Karpas-422 (cell line): ENCODE measurements around the gene TRHDE. TPM values are rescaled to one million over a fixed set of nuclear protein-coding genes. Genes with fewer than 3 reads are reported as not detected.

ENCODE experiments used
- DNase-seq: peaks from one replicate; pipeline ENCODE4 v3.0.0-alpha.2; 2015
- H2AFZ ChIP-seq: fragments of 200-600 bp; sonication (generic); 2 replicates; pipeline ENCODE4 v1.6.1; 2014; ENCODE audit warnings: antibody characterized with exemption, low read length, mixed read lengths
- H3K27ac ChIP-seq: fragments of 200-600 bp; sonication (generic); 2 replicates; pipeline ENCODE4 v1.5.1; 2014; ENCODE audit warnings: mild to moderate bottlenecking, low read length, moderate library complexity
- H3K27me3 ChIP-seq: fragments of 200-600 bp; sonication (generic); 2 replicates; pipeline ENCODE4 v1.6.1; 2014; ENCODE audit warnings: low read length, mixed read lengths
- H3K36me3 ChIP-seq: fragments of 200-600 bp; sonication (generic); 2 replicates; pipeline ENCODE4 v1.6.1; 2014; ENCODE audit warnings: low read length, mixed read lengths; ENCODE audit not compliant: insufficient read depth
- H3K4me1 ChIP-seq: fragments of 200-600 bp; sonication (generic); 2 replicates; pipeline ENCODE4 v1.6.1; 2014; ENCODE audit warnings: mild to moderate bottlenecking, low read length, mixed read lengths
- H3K4me2 ChIP-seq: fragments of 200-600 bp; sonication (generic); 2 replicates; pipeline ENCODE4 v1.6.1; 2014; ENCODE audit warnings: low read length, low read depth, mild to moderate bottlenecking; ENCODE audit not compliant: poor library complexity, severe bottlenecking
- H3K4me3 ChIP-seq: fragments of 200-600 bp; sonication (generic); 2 replicates; pipeline ENCODE4 v1.5.1; 2014; ENCODE audit warnings: mild to moderate bottlenecking, antibody characterized with exemption, low read length, mixed read lengths
- H3K79me2 ChIP-seq: fragments of 200-600 bp; sonication (generic); 2 replicates; pipeline ENCODE4 v1.6.1; 2014; ENCODE audit warnings: mild to moderate bottlenecking, low read length, mixed read lengths
- H3K9ac ChIP-seq: fragments of 200-600 bp; sonication (generic); 2 replicates; pipeline ENCODE4 v1.6.0; 2014; ENCODE audit warnings: low read length
- H3K9me2 ChIP-seq: fragments of 200-600 bp; sonication (generic), shearing (Covaris generic); replicated peaks from 2 replicates; pipeline ENCODE4 v1.6.0; 2014; ENCODE audit warnings: mild to moderate bottlenecking, low read length, moderate library complexity; ENCODE audit not compliant: insufficient read depth
- H3K9me3 ChIP-seq: fragments of 300-700, 200-600 bp; sonication (generic); 2 replicates; pipeline ENCODE4 v1.6.1; 2014; ENCODE audit warnings: low read length, mixed read lengths
- H4K20me1 ChIP-seq: fragments of 200-600 bp; sonication (generic); 2 replicates; pipeline ENCODE4 v1.6.1; 2014; ENCODE audit warnings: mild to moderate bottlenecking, antibody characterized with exemption, low read length, low read depth; ENCODE audit not compliant: insufficient read depth
- total RNA-seq: library from RNA; depleted of rRNA; stranded (reverse); fragments of >200 nt; shearing (Covaris generic); gene quantifications from 2 replicates; pipeline ENCODE4 v1.2.3, GENCODE V29; 2014; ENCODE audit warnings: low replicate concordance

TRHDE gene
- total RNA-seq, 1 experiment from 2014 or later = not detected

DNA sequence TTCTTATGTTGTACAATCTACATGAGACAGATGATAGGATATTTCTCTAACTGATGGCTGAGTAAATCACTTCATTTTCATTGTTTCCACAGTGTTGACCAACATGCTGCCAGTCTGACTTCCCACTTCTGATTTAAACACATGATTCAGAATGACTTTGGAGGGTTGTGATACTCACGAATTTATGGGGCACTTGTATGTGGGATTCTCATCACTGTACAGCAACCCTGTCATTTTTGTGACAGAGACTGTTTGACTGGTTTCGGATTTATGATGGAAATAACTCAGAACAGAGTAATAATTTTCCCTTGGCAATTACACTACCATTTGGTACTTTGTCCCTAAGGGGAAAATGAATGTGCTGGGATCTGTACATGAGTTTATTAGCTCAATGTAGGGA, 333.8 kb downstream of the TRHDE start:
- H3K9me2 ChIP-seq = no peaks in the 10 kb centered on the region
- no peak overlapping the region for H3K4me2 ChIP-seq
- no peaks in the 10 kb centered on the region for H3K4me1 ChIP-seq
- H3K79me2 ChIP-seq = no peaks in the 10 kb centered on the region
- no peaks in the 10 kb centered on the region for H3K36me3 ChIP-seq
- no peaks in the 10 kb centered on the region for H3K27me3 ChIP-seq
- H3K9me3 ChIP-seq = peaks cover 4% of the 10 kb centered on the region
- H3K9ac ChIP-seq = no peak overlapping the region
- no peak overlapping the region for H3K4me3 ChIP-seq
- no peak for DNase-seq
- H2AFZ ChIP-seq = no peak overlapping the region
- H3K27ac ChIP-seq = no peak overlapping the region
- no peaks in the 10 kb centered on the region for H4K20me1 ChIP-seq

DNA sequence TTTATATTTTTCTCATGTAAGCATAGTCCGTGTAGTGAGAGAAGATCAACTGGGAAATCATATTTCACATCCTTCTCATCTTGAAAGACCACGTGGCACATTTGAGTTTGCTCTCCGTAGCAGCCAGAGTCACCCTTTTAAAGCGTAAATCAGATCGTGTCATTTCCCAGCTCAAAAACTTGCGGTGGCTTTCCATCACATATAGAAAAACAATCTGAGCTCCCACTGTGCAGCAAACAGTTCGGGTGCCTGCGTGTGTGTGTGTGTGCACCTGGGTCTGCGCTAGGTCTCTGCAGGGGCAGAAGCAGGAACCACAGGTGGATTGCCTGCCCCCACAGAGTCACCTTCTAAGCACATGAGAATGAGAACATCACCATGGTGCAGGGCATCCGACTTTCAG, 338.2 kb downstream of the TRHDE start:
- H3K4me2 ChIP-seq = no peak overlapping the region
- H3K4me3 ChIP-seq = no peak overlapping the region
- H3K79me2 ChIP-seq = no peaks in the 10 kb centered on the region
- DNase-seq = no peak
- H3K4me1 ChIP-seq = no peaks in the 10 kb centered on the region
- no peaks in the 10 kb centered on the region for H4K20me1 ChIP-seq
- 0 out of 2 replicates have a peak, but pooled peaks cover 3% of the 10 kb centered on the region for H3K9me2 ChIP-seq
- no peaks in the 10 kb centered on the region for H3K36me3 ChIP-seq
- no peaks in the 10 kb centered on the region for H3K9me3 ChIP-seq
- H3K9ac ChIP-seq = no peak overlapping the region
- H3K27ac ChIP-seq = no peak overlapping the region
- no peak overlapping the region for H2AFZ ChIP-seq
- no peaks in the 10 kb centered on the region for H3K27me3 ChIP-seq

DNA sequence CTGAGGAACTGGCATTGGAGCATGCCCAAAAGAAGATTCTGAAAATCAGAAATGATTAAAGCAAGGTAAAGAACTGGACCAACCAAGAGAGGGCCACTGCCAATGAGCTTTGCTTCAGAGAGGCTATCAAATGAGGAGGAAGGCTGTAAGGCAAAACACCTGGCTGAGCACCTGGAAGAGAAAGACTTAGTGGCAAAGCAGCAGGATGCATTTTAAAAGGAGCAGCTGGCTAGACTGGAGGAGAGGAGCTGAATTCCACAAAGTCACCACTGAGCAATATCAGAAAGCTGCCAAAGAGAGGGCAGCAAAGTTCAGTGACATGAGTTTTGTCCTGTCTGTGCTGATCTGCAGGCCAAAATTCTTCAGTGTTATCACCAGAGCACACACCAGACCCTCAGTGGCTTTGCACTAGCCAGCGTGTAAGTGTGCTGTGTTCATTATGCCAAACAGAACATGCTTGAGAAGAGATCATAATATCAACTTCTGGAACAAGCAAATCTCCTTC, 338.7 kb downstream of the TRHDE start:
- Histone ChIP-seq H4K20me1 (no peaks in the 10 kb centered on the region), H3K27me3 (no peaks in the 10 kb centered on the region), H3K4me3 (no peak overlapping the region), H3K79me2 (no peaks in the 10 kb centered on the region), H3K9me3 (no peaks in the 10 kb centered on the region), H3K9me2 (0 out of 2 replicates have a peak, but pooled peaks cover 3% of the 10 kb centered on the region), H3K9ac (no peak overlapping the region), H3K27ac (no peak overlapping the region), H2AFZ (no peak overlapping the region), H3K36me3 (no peaks in the 10 kb centered on the region), H3K4me1 (no peaks in the 10 kb centered on the region), H3K4me2 (no peak overlapping the region)
- no peak for DNase-seq

DNA sequence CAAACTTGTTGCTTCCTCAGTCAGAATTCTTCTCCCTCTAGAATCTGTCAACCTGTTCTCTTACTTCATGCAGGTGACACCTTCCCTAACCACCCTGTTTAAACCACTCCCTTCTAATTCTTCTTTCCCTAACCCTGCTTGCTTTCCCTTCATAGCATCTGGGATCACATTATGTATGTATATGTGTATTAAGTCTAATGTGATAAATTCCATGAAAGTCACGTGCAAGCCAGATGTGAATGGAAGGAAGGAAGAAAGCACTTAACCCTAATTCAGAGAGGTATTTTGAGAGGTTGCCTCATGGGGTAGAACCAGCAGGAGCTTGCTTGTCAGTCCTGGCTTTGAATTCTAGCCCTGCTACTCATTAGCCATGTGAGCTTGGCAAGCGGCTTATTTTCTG, 340.0 kb downstream of the TRHDE start:
- no peak for DNase-seq

DNA sequence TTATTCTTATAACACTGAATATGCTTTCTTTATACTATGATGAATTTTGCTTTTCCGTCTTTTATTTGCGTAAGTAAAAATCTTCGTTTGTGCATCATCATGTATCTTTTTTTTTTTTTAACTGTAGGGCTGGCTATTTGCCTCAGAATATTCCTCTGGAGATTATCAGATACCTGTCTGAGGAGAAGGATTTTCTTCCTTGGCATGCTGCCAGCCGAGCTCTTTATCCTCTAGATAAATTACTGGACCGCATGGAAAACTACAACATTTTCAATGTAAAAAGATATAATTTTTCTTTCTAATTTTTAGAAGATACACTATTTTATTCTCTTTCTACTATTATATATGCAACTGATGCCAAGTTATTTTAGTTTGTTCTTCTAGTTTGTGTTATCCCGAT, 346.6 kb downstream of the TRHDE start:
- H3K27ac ChIP-seq = no peak overlapping the region
- H3K36me3 ChIP-seq = no peaks in the 10 kb centered on the region
- H3K9ac ChIP-seq = no peak overlapping the region
- no peaks in the 10 kb centered on the region for H3K4me1 ChIP-seq
- H4K20me1 ChIP-seq = no peaks in the 10 kb centered on the region
- no peak for DNase-seq
- H3K27me3 ChIP-seq = no peaks in the 10 kb centered on the region
- H2AFZ ChIP-seq = no peak overlapping the region
- H3K9me3 ChIP-seq = peaks cover 10% of the 10 kb centered on the region; the same call in 1 of the 2 replicates
- no peak overlapping the region for H3K4me3 ChIP-seq
- no peak overlapping the region for H3K4me2 ChIP-seq
- no peaks in the 10 kb centered on the region for H3K79me2 ChIP-seq
- 0 out of 2 replicates have a peak, but pooled peaks cover 3% of the 10 kb centered on the region for H3K9me2 ChIP-seq

More for the DNA sequence above, 340.0 kb downstream of the TRHDE start:
- no peak overlapping the region for H3K4me3 ChIP-seq
- H3K9ac ChIP-seq = no peak overlapping the region
- H3K9me3 ChIP-seq = no peaks in the 10 kb centered on the region
- H3K27me3 ChIP-seq = no peaks in the 10 kb centered on the region
- no peaks in the 10 kb centered on the region for H3K4me1 ChIP-seq
- H4K20me1 ChIP-seq = no peaks in the 10 kb centered on the region
- H3K27ac ChIP-seq = no peak overlapping the region
- H3K9me2 ChIP-seq = 0 out of 2 replicates have a peak, but pooled peaks cover 3% of the 10 kb centered on the region
- no peaks in the 10 kb centered on the region for H3K36me3 ChIP-seq
- H3K79me2 ChIP-seq = no peaks in the 10 kb centered on the region
- H3K4me2 ChIP-seq = no peak overlapping the region
- no peak overlapping the region for H2AFZ ChIP-seq

DNA sequence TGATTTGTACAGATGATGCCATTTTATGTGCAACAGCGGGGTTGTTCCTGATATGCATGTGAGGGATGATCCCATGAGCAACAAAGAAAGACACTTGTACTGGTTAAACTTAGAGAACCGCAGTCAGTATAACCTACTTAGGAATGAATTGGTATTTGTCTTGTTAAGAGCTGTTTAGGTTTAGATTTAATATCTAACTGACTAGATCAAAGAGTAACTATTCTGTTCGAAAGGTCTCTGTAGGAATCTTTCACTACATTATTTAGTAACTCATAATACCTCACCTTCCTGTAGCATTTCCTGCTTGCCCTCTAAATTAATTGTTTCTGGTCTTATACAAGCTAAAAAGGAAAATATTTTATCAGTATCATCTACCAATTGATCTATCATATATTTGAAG, 350.4 kb downstream of the TRHDE start:
- no peak overlapping the region for H3K27ac ChIP-seq
- H4K20me1 ChIP-seq = no peaks in the 10 kb centered on the region
- no peaks in the 10 kb centered on the region for H3K27me3 ChIP-seq
- no peaks in the 10 kb centered on the region for H3K36me3 ChIP-seq
- H3K9ac ChIP-seq = no peak overlapping the region
- no peak overlapping the region for H3K4me3 ChIP-seq
- no peaks in the 10 kb centered on the region for H3K9me2 ChIP-seq
- no peak overlapping the region for H3K4me2 ChIP-seq
- no peak for DNase-seq
- H3K79me2 ChIP-seq = no peaks in the 10 kb centered on the region
- H2AFZ ChIP-seq = no peak overlapping the region
- H3K4me1 ChIP-seq = no peaks in the 10 kb centered on the region
- H3K9me3 ChIP-seq = peaks cover 10% of the 10 kb centered on the region; the same call in 1 of the 2 replicates

DNA sequence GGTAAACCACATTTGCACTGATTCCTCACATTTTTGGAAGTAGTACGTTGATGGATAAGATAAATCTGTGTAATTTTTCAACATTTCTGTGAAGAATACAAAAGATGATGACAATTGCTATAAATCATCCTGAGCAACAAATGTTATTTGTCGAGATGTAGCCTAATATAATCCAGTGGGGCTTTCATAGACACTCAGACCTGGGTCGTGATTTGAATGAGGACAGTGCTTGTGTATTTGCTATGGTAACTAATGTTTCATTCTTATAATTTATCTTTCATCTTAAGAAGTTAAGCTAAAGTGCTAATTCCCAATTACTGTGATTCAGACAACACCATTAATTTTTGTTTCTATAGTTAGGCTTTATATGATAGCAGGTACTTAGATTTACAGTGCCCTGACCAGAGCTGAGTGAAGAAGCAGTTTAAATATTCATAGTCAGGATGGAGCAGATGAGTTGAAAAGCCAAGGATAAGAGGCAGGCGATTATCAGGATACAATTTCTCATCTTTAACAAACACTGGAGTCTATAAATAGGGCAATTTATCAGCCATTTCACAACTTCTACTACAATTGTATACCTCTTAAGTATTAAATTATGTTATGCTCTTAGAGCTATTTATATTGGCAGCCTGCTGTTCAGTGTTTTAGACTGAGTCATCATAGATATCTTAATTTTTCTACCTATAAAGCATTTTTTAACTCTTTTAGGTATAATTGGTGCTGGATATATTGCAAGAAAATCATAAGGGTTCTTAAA, 359.9 kb downstream of the TRHDE start:
- Histone ChIP-seq H2AFZ (no peak overlapping the region), H3K36me3 (no peaks in the 10 kb centered on the region)

DNA sequence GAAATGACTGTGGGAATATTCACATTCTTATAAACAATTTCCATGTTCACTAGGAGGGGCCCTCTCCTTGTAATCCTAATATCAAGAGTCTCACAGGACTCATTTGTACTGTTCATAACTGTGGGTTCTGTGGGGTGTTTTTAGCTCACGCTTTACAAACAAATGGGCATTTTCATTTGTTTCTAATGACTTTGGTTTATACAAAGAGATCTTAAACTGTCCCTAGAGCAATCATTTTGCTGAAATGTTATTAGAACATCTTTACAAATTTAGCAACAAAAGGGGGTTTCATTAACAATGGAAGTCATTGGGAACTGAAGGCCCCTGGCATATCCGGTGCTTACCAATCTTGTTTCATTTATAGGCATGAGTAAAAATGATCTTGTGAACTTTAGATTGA, 370.5 kb downstream of the TRHDE start:
- Histone ChIP-seq H2AFZ (no peak overlapping the region), H3K4me3 (no peak overlapping the region), H3K4me1 (no peaks in the 10 kb centered on the region), H3K27ac (no peak overlapping the region), H3K9me2 (no peaks in the 10 kb centered on the region), H3K9ac (no peak overlapping the region), H3K9me3 (peaks cover 13% of the 10 kb centered on the region; the same call in 1 of the 2 replicates), H4K20me1 (no peaks in the 10 kb centered on the region), H3K27me3 (no peaks in the 10 kb centered on the region), H3K79me2 (no peaks in the 10 kb centered on the region), H3K36me3 (no peaks in the 10 kb centered on the region), H3K4me2 (no peak overlapping the region)
- DNase-seq = no peak

More for the DNA sequence above, 359.9 kb downstream of the TRHDE start:
- Histone ChIP-seq H3K4me3 (no peak overlapping the region), H3K79me2 (no peaks in the 10 kb centered on the region), H3K9ac (no peak overlapping the region), H3K4me2 (no peak overlapping the region), H3K27ac (no peak overlapping the region), H3K9me3 (no peaks in the 10 kb centered on the region), H3K4me1 (no peaks in the 10 kb centered on the region), H3K9me2 (no peaks in the 10 kb centered on the region), H4K20me1 (no peaks in the 10 kb centered on the region), H3K27me3 (no peaks in the 10 kb centered on the region)
- DNase-seq = no peak
